ENCODE results near the gene CCNK.

The CCNK gene

GRCh38 chr14:99519931-99520421, 38.8 kb downstream of the CCNK start:
- CTCF ChIA-PET, result interaction anchor here (1.3 kb wide), 2 partner anchors 108 to 113 kb away, joined by 6 to 10 read pairs; no protein-coding TSS in a partner anchor
- POLR2A ChIA-PET, result no interaction called here
- no peak for TF ChIP-seq CTCF (IDR thresholded peaks at IDR 0.05; ENCODE audit: control extremely low read depth, extremely low read depth, low read depth, missing control alignments)
- no peak for DNase-seq (ENCODE audit: extremely low spot score)

- no peak for DNase-seq (ENCODE audit: extremely low spot score)
- ChIA-PET POLR2A (no interaction called here), CTCF (interaction anchor here (1.7 kb wide), 1 partner anchor 108 kb away, joined by 8 read pairs; no protein-coding TSS in a partner anchor)
- no peak for TF ChIP-seq CTCF (IDR thresholded peaks at IDR 0.05; ENCODE audit: control extremely low read depth, extremely low read depth, low read depth, missing control alignments)
Measured at GRCh38 chr14:99520571-99521081, 39.4 kb downstream of the CCNK start.

GRCh38 chr14:99521176-99522024, 40.2 kb downstream of the CCNK start:
- ChIA-PET CTCF (interaction anchor here (1.7 kb wide), 1 partner anchor 107 kb away, joined by 8 read pairs; no protein-coding TSS in a partner anchor), POLR2A (no interaction called here)
- DNase-seq (ENCODE audit: extremely low spot score), result no peak
- no peak for TF ChIP-seq CTCF (IDR thresholded peaks at IDR 0.05; ENCODE audit: control extremely low read depth, extremely low read depth, low read depth, missing control alignments)

- no peak for DNase-seq (ENCODE audit: extremely low spot score)
- ChIA-PET POLR2A (no interaction called here), CTCF (interaction anchor here (1.7 kb wide), 1 partner anchor 106 kb away, joined by 8 read pairs; no protein-coding TSS in a partner anchor)
- no peak for TF ChIP-seq CTCF (IDR thresholded peaks at IDR 0.05; ENCODE audit: control extremely low read depth, extremely low read depth, low read depth, missing control alignments)
Measured at GRCh38 chr14:99522025-99522401, 40.8 kb downstream of the CCNK start.

GRCh38 chr14:99522457-99522891, 41.3 kb downstream of the CCNK start:
- ChIA-PET CTCF (interaction anchor here (1.6 to 1.7 kb wide), 2 partner anchors 106 kb away, joined by 7 to 8 read pairs; no protein-coding TSS in a partner anchor), POLR2A (no interaction called here)
- no peak for DNase-seq (ENCODE audit: extremely low spot score)
- TF ChIP-seq CTCF (IDR thresholded peaks at IDR 0.05; ENCODE audit: control extremely low read depth, extremely low read depth, low read depth, missing control alignments), result no peak

GRCh38 chr14:99522934-99523703, 41.9 kb downstream of the CCNK start:
- ChIA-PET POLR2A (interaction anchor here (0.6 kb wide), 1 partner anchor 103 kb away, joined by 3 read pairs; no protein-coding TSS in a partner anchor), CTCF (interaction anchor here (1.6 kb wide), 1 partner anchor 105 kb away, joined by 7 read pairs; no protein-coding TSS in a partner anchor)
- no peak for TF ChIP-seq CTCF (IDR thresholded peaks at IDR 0.05; ENCODE audit: control extremely low read depth, extremely low read depth, low read depth, missing control alignments)
- no peak for DNase-seq (ENCODE audit: extremely low spot score)
